K562 (cell line): Measurements from ENCODE around the gene MYOZ3. TPM values are rescaled to one million over a fixed set of nuclear protein-coding genes. Genes with fewer than 3 reads are reported as not detected.

Source experiments
- ATAC-seq: fragments of 200-7000 bp; cut with Tn5 transposase; 3 replicates; pipeline ENCODE4 v1.9.1; 2020; ENCODE audit warnings: moderate library complexity
- BruUV-seq: library from RNA; stranded (reverse); fragments of 400-500 nt; replicated peaks from 2 replicates; lab custom pipeline; 2021; lab: Mats Ljungman, UMichigan
- CTCF ChIA-PET: fragments of 300-600 bp; formaldehyde crosslinking; extraction: SDS; loops from one replicate; lab custom pipeline; 2021; ENCODE audit warnings: low intra/inter-chr PET ratio; lab: Yijun Ruan, JAX
- POLR2A ChIA-PET: fragments of 300-600, 350-650 bp; sonication (Branson Sonifier 250); formaldehyde crosslinking; extraction: SDS; loops from one replicate; lab custom pipeline; 2021; ENCODE audit warnings: antibody characterized with exemption, inconsistent platforms; lab: Yijun Ruan, JAX
- DNase-seq, 4 experiments: peaks; one replicate each; pipeline versions ENCODE4 v3.0.0 to v3.0.0-alpha.2; 2011 to 2018; ENCODE audit warnings: low spot score in 3 of 4, mixed read lengths in 3 of 4; ENCODE audit errors: extremely low read depth in 1 of 4
- FAIRE-seq: peaks from 2 replicates; lab custom pipeline; 2011; peaks lifted over from hg19 to GRCh38; lab: Jason Lieb, UNC
- H2AFZ ChIP-seq: 2 replicates; pipeline ENCODE4 v1.6.0; 2011; ENCODE audit warnings: low read depth, low read length, control low read depth, inconsistent platforms
- H3K27ac ChIP-seq: fragments of 200-600 bp; 3 replicates; pipeline ENCODE4 v1.8.0; 2011; ENCODE audit warnings: low read depth, mild to moderate bottlenecking, control low read depth, inconsistent platforms, low read length, moderate library complexity, mixed read lengths; ENCODE audit errors: extremely low read depth
- H3K27me3 ChIP-seq, 2 experiments: fragments of 300-600 bp in 1 of 2; 2 replicates in 1 of 2; 3 replicates in 1 of 2; pipeline versions ENCODE4 v1.6.0 to v1.8.0; 2011; ENCODE audit warnings: inconsistent platforms in 2 of 2, low read length in 2 of 2, mild to moderate bottlenecking in 1 of 2, mixed read lengths in 1 of 2, moderate library complexity in 1 of 2; ENCODE audit not compliant: control insufficient read depth in 2 of 2, insufficient read depth in 2 of 2
- H3K36me3 ChIP-seq: fragments of 300-600 bp; 3 replicates; pipeline ENCODE4 v1.8.0; 2011; ENCODE audit warnings: mild to moderate bottlenecking, low read length, inconsistent platforms; ENCODE audit not compliant: control insufficient read depth, insufficient read depth
- H3K4me1 ChIP-seq, 2 experiments: fragments of 200-600 bp in 1 of 2; replicated peaks in 1 of 2; 2 replicates in 1 of 2; 3 replicates in 1 of 2; pipeline versions ENCODE4 v1.5.1 to v1.8.0; 2011; ENCODE audit warnings: inconsistent platforms in 2 of 2, low read length in 2 of 2, mild to moderate bottlenecking in 1 of 2, mixed read lengths in 1 of 2, moderate library complexity in 1 of 2; ENCODE audit not compliant: control insufficient read depth in 2 of 2, insufficient read depth in 2 of 2
- H3K4me2 ChIP-seq: 2 replicates; pipeline ENCODE4 v1.6.1; 2011; ENCODE audit warnings: low read length, control low read depth, inconsistent platforms, mixed read lengths; ENCODE audit not compliant: insufficient read depth
- H3K4me3 ChIP-seq: fragments of 200-600 bp; sonication (generic), shearing (Covaris generic); 2 replicates; pipeline ENCODE4 v1.5.1; 2016; ENCODE audit warnings: control low read depth, inconsistent platforms
- H3K79me2 ChIP-seq: fragments of 200-600 bp; 3 replicates; pipeline ENCODE4 v1.8.0; 2011; ENCODE audit warnings: low read length, inconsistent platforms; ENCODE audit not compliant: control insufficient read depth, insufficient read depth
- H3K9ac ChIP-seq, 2 experiments: 2 replicates each; pipeline versions ENCODE4 v1.6.0 to v1.6.1; 2011; ENCODE audit warnings: low read depth in 2 of 2, low read length in 2 of 2, control low read depth in 1 of 2, inconsistent platforms in 1 of 2, mild to moderate bottlenecking in 1 of 2, mixed read lengths in 1 of 2; ENCODE audit not compliant: insufficient read depth in 1 of 2
- H3K9me1 ChIP-seq: one replicate; pipeline ENCODE4 v1.6.0; 2011; ENCODE audit warnings: inconsistent platforms, mild to moderate bottlenecking, low read length, moderate library complexity; ENCODE audit not compliant: control insufficient read depth, insufficient read depth
- H3K9me3 ChIP-seq: replicated peaks from 2 replicates; pipeline ENCODE4 v1.5.1; 2011; ENCODE audit warnings: low read depth, low read length, inconsistent platforms; ENCODE audit not compliant: control insufficient read depth, insufficient read depth
- H4K20me1 ChIP-seq: replicated peaks from 2 replicates; pipeline ENCODE4 v1.6.1; 2011; ENCODE audit warnings: low read length, inconsistent platforms, mixed read lengths; ENCODE audit not compliant: control insufficient read depth, insufficient read depth
- AFF4 ChIP-seq: sonication (generic); formaldehyde crosslinking; IDR thresholded peaks from 2 replicates; pipeline ENCODE4 v1.8.0; 2023; ENCODE audit warnings: mild to moderate bottlenecking, missing genetic modification reagents
- EGR1 ChIP-seq: fragments of 450-650 bp; conservative IDR thresholded peaks from 2 replicates; pipeline ENCODE4 v1.6.1; 2017; ENCODE audit warnings: mild to moderate bottlenecking
- ERF ChIP-seq: fragments of 450-650 bp; formaldehyde crosslinking; IDR thresholded peaks from 2 replicates; pipeline ENCODE4 v1.4.0; 2020; ENCODE audit warnings: mild to moderate bottlenecking, mixed read lengths
- KAT7 ChIP-seq: sonication (generic); formaldehyde crosslinking; IDR thresholded peaks from 2 replicates; pipeline ENCODE4 v1.8.0; 2022; ENCODE audit warnings: missing genetic modification reagents, mild to moderate bottlenecking, borderline replicate concordance
- POLR2A ChIP-seq: fragments of 450-650 bp; conservative IDR thresholded peaks from 2 replicates; pipeline ENCODE4 v1.6.1; 2016
- TEAD1 ChIP-seq, 2 experiments: fragments of 450-650 bp in 1 of 2; sonication (generic) in 1 of 2; formaldehyde crosslinking; IDR thresholded peaks; 2 replicates each; pipeline versions ENCODE4 v1.4.0 to v1.8.0; 2020 to 2022; ENCODE audit warnings: mild to moderate bottlenecking in 2 of 2, missing genetic modification reagents in 1 of 2
- THRAP3 ChIP-seq: fragments of 450-650 bp; IDR thresholded peaks from 2 replicates; pipeline ENCODE4 v1.6.1; 2016; ENCODE audit warnings: mild to moderate bottlenecking, inconsistent platforms, borderline replicate concordance
- ZNF316 ChIP-seq: fragments of 450-650 bp; IDR thresholded peaks from 2 replicates; pipeline ENCODE4 v1.6.1; 2016
- WGBS: fragments of 100-300 bp; shearing (Covaris generic); methylation state at CpG from one replicate; pipeline ENCODE4 v1.1.6; 2016; ENCODE audit warnings: low coverage, mixed read lengths; ENCODE audit not compliant: insufficient coverage; ENCODE audit errors: missing lambda C conversion rate; 5-methylcytosine and 5-hydroxymethylcytosine counted together
- in situ Hi-C: fragments of 300-500 bp; cut with MboI; formaldehyde crosslinking; loops from 4 replicates; pipeline ENCODE4 v1.15.0; 2018; ENCODE audit warnings: inconsistent platforms, mixed read lengths
- intact Hi-C: fragments of 100-400 bp; cut with micrococcal nuclease; formaldehyde crosslinking; loops from 2 replicates; pipeline ENCODE4 v1.14.2; 2022
- polyA plus RNA-seq, 8 experiments: library from polyadenylated mRNA; depleted of rRNA in 4 of 8; stranded (reverse) in 5 of 8; unstranded in 3 of 8; fragments of >200 nt; fragmentation: Nextera tagmentation in 2 of 8; fragmentation: Illumina TruSeq in 1 of 8; extraction: Ambion mirVana in 2 of 8; extraction: Trizol in 1 of 8; gene quantifications; 2 replicates each; pipeline versions ENCODE4 v1.2.1 to v1.2.3, GENCODE V29; 2011 to 2014; ENCODE audit warnings: inconsistent platforms in 1 of 8, missing spikeins in 1 of 8
- total RNA-seq, 7 experiments: library from RNA; depleted of rRNA in 6 of 7; stranded (reverse); fragments of >200 nt in 6 of 7; fragmentation: Illumina TruSeq in 2 of 7; extraction: Trizol in 2 of 7; gene quantifications; 2 replicates each; pipeline versions ENCODE4 v1.2.1 to v1.2.3, GENCODE V29; 2011 to 2021; ENCODE audit warnings: low replicate concordance in 1 of 7
- TF ChIP-seq, protein P1 (sequence below), 2 experiments: fragments of 150-350 bp in 1 of 2; IDR thresholded peaks; 2 replicates each; pipeline ENCODE4 v1.6.1; 2012 to 2016; ENCODE audit warnings: low read depth in 2 of 2, low read length in 2 of 2, mild to moderate bottlenecking in 1 of 2, moderate library complexity in 1 of 2

MYOZ3 gene
- total and polyA plus RNA-seq, 9 of the 15 experiments (the other 6 are each of a cell fraction or from before 2014, with no cell fraction given), result not detected

DNA sequence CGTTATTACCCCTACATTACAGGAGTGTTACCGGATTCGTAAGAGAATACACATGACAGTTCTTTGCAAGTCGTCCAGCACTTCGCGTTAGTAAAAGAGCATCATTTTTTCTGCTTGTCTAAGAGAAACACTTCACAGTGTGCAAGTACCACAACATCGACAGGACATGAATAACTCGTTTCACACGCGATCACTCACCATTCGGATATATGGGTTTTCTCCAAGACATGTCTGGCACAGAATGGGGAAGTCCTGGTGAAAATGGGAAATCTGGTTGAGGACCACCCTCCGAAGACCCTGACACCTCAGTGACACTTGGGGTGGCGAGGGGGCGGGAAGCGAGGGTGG is 39.2 kb downstream of the MYOZ3 start:
- peak overlapping the region; percentile 93 to 98 for H3K9ac ChIP-seq
- no peak for DNase-seq
- no TSS peak for BruUV-seq
- no peaks in the 10 kb centered on the region for H4K20me1 ChIP-seq
- peak; percentile 48 for FAIRE-seq
- peak overlapping the region; percentile 90 for H3K27ac ChIP-seq
- WGBS, result 1% methylated on average over 14 of the region's 15 CpGs
- peak overlapping the region; percentile 91 for H3K4me2 ChIP-seq
- peak overlapping the region; percentile 97 for H2AFZ ChIP-seq
- CTCF ChIA-PET, result interaction anchor here (1.2 to 2.0 kb wide), 2 partner anchors 147 to 303 kb away, joined by 3 to 6 read pairs; no protein-coding TSS in a partner anchor
- in situ Hi-C loops (no loop called here), intact Hi-C loops (loop anchor here (2.0 to 5.0 kb wide), 2 partner anchors 57 to 79 kb away; partner anchors contain the start of genes DCTN4 and SMIM3)
- TF ChIP-seq ERF (CRISPR knock-in tag), result no peak
- 0 out of 2 replicates have a peak, but pooled peaks have one; percentile 9 for TF ChIP-seq KAT7
- TF ChIP-seq TEAD1 (CRISPR knock-in tag; IDR thresholded peaks at IDR 0.05), result no peak
- no peak for TF ChIP-seq THRAP3
- TF ChIP-seq AFF4 (CRISPR knock-in tag), result 0 out of 2 replicates have a peak, but pooled peaks have one; percentile 38
- TF ChIP-seq, protein P1, sequence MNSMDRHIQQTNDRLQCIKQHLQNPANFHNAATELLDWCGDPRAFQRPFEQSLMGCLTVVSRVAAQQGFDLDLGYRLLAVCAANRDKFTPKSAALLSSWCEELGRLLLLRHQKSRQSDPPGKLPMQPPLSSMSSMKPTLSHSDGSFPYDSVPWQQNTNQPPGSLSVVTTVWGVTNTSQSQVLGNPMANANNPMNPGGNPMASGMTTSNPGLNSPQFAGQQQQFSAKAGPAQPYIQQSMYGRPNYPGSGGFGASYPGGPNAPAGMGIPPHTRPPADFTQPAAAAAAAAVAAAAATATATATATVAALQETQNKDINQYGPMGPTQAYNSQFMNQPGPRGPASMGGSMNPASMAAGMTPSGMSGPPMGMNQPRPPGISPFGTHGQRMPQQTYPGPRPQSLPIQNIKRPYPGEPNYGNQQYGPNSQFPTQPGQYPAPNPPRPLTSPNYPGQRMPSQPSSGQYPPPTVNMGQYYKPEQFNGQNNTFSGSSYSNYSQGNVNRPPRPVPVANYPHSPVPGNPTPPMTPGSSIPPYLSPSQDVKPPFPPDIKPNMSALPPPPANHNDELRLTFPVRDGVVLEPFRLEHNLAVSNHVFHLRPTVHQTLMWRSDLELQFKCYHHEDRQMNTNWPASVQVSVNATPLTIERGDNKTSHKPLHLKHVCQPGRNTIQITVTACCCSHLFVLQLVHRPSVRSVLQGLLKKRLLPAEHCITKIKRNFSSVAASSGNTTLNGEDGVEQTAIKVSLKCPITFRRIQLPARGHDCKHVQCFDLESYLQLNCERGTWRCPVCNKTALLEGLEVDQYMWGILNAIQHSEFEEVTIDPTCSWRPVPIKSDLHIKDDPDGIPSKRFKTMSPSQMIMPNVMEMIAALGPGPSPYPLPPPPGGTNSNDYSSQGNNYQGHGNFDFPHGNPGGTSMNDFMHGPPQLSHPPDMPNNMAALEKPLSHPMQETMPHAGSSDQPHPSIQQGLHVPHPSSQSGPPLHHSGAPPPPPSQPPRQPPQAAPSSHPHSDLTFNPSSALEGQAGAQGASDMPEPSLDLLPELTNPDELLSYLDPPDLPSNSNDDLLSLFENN (IDR thresholded peaks at IDR 0.05; ENCODE audit: low read depth in 2 of 2, low read length in 2 of 2), result no peak
- TF ChIP-seq POLR2A, result no peak
- TF ChIP-seq ZNF316, result no peak
- peak; percentile 58 for TF ChIP-seq EGR1
- H3K27me3 ChIP-seq, result no peaks in the 10 kb centered on the region
- H3K4me3 ChIP-seq, result peak overlapping the region; percentile 87
- ATAC-seq, result peak; percentile 1; the same call in 1 of the 3 replicates
- H3K4me1 ChIP-seq, result peaks cover 0 to 20% of the 10 kb centered on the region in 2 experiments; a peak in 3 of 5 replicates
- peaks cover 24% of the 10 kb centered on the region for H3K79me2 ChIP-seq
- H3K9me3 ChIP-seq, result no peaks in the 10 kb centered on the region
- no peaks in the 10 kb centered on the region for H3K9me1 ChIP-seq
- POLR2A ChIA-PET, result interaction anchor here (0.6 to 2.2 kb wide), 10 partner anchors 9 to 124 kb away, joined by 3 to 18 read pairs (median 4); no protein-coding TSS in a partner anchor
- H3K36me3 ChIP-seq, result peaks cover 45% of the 10 kb centered on the region
